GM12878 (cell line): ENCODE results near the gene HOXB13. TPM values are rescaled to one million over a fixed set of nuclear protein-coding genes. Genes with fewer than 3 reads are reported as not detected.

Experiments used
- ATAC-seq: fragments of 200-7000 bp; cut with Tn5 transposase; 3 replicates; pipeline ENCODE4 v1.9.1; 2020; ENCODE audit warnings: mild to moderate bottlenecking, moderate library complexity
- BruUV-seq: library from RNA; stranded (reverse); fragments of 400-500 nt; replicated peaks from 2 replicates; lab custom pipeline; 2021; lab: Mats Ljungman, UMichigan
- CTCF ChIA-PET: fragments of 300-600 bp; sonication (Branson Sonifier 250); formaldehyde crosslinking; extraction: SDS; loops from one replicate; lab custom pipeline; 2021; ENCODE audit warnings: inconsistent platforms; lab: Yijun Ruan, JAX
- POLR2A ChIA-PET: fragments of 350-600 bp; formaldehyde crosslinking; extraction: SDS; loops from one replicate; lab custom pipeline; 2021; ENCODE audit warnings: inconsistent platforms; lab: Charles Lee
- RAD21 ChIA-PET: fragments of 300-600 bp; sonication (Branson Sonifier 250); formaldehyde crosslinking; loops from one replicate; lab custom pipeline; 2023; ENCODE audit warnings: antibody characterized with exemption; ENCODE audit not compliant: unreplicated experiment; lab: Charles Lee
- SMC1A ChIA-PET: fragments of 300-600 bp; sonication (Branson Sonifier 250); formaldehyde crosslinking; loops from one replicate; lab custom pipeline; 2023; ENCODE audit not compliant: unreplicated experiment, uncharacterized antibody; lab: Charles Lee
- DNase-seq: peaks from one replicate; pipeline ENCODE4 v3.0.0-alpha.2; 2011; ENCODE audit warnings: low read depth, low spot score
- FAIRE-seq: peaks from 3 replicates; lab custom pipeline; 2011; peaks lifted over from hg19 to GRCh38; lab: Jason Lieb, UNC
- H2AFZ ChIP-seq: 2 replicates; pipeline ENCODE4 v1.6.0; 2011; ENCODE audit warnings: low read depth, low read length, control low read depth; ENCODE audit not compliant: control insufficient read depth
- H3K27ac ChIP-seq: 2 replicates; pipeline ENCODE4 v1.5.1; 2011; ENCODE audit warnings: control low read depth; ENCODE audit not compliant: control insufficient read depth, insufficient read depth
- H3K27me3 ChIP-seq, 2 experiments: replicated peaks in 1 of 2; 2 replicates each; pipeline versions ENCODE4 v1.6.0 to v1.6.1; 2011; ENCODE audit warnings: low read length in 1 of 2; ENCODE audit not compliant: control insufficient read depth in 2 of 2, insufficient read depth in 2 of 2
- H3K36me3 ChIP-seq, 2 experiments: 2 replicates each; pipeline ENCODE4 v1.5.1; 2011; ENCODE audit warnings: low read length in 1 of 2; ENCODE audit not compliant: control insufficient read depth in 2 of 2, insufficient read depth in 2 of 2
- H3K4me1 ChIP-seq: 2 replicates; pipeline ENCODE4 v1.6.1; 2011; ENCODE audit warnings: mild to moderate bottlenecking, low read length, moderate library complexity, mixed read lengths; ENCODE audit not compliant: control insufficient read depth, insufficient read depth
- H3K4me2 ChIP-seq: 2 replicates; pipeline ENCODE4 v1.6.0; 2011; ENCODE audit warnings: control low read depth; ENCODE audit not compliant: control insufficient read depth, insufficient read depth
- H3K4me3 ChIP-seq: fragments of 200-600 bp; sonication (generic); 2 replicates; pipeline ENCODE4 v1.5.1; 2016
- H3K79me2 ChIP-seq: 2 replicates; pipeline ENCODE4 v1.6.0; 2011; ENCODE audit warnings: low read length; ENCODE audit not compliant: control insufficient read depth, insufficient read depth
- H3K9ac ChIP-seq: 2 replicates; pipeline ENCODE4 v1.8.0; 2011; ENCODE audit warnings: low read length, control low read depth, mixed read lengths; ENCODE audit not compliant: control insufficient read depth, insufficient read depth
- H3K9me3 ChIP-seq: replicated peaks from 3 replicates; pipeline ENCODE4 v1.5.1; 2011; ENCODE audit warnings: mild to moderate bottlenecking, low read length; ENCODE audit not compliant: control insufficient read depth, insufficient read depth
- H4K20me1 ChIP-seq: 2 replicates; pipeline ENCODE4 v1.6.0; 2011; ENCODE audit not compliant: control insufficient read depth, insufficient read depth
- ASH2L ChIP-seq: fragments of 300-600, 200-600 bp; sonication (generic); IDR thresholded peaks from 2 replicates; pipeline ENCODE4 v1.6.1; 2017; ENCODE audit warnings: low read depth, mild to moderate bottlenecking, borderline replicate concordance
- ATF7 ChIP-seq: fragments of 450-650 bp; IDR thresholded peaks from 2 replicates; pipeline ENCODE4 v1.6.1; 2016; ENCODE audit warnings: low read depth, mild to moderate bottlenecking
- ETV6 ChIP-seq, 2 experiments: fragments of 450-650 bp in 1 of 2; IDR thresholded peaks in 1 of 2; conservative IDR thresholded peaks in 1 of 2; 2 replicates each; pipeline ENCODE4 v1.6.1; 2014; ENCODE audit warnings: antibody characterized with exemption in 1 of 2, borderline replicate concordance in 1 of 2, low read depth in 1 of 2, mild to moderate bottlenecking in 1 of 2, moderate library complexity in 1 of 2
- FOXM1 ChIP-seq: IDR thresholded peaks from 2 replicates; pipeline ENCODE4 v1.6.1; 2012; ENCODE audit warnings: low read depth, mild to moderate bottlenecking, inconsistent platforms, low read length, moderate library complexity
- JUND ChIP-seq: IDR thresholded peaks from 2 replicates; pipeline ENCODE4 v1.6.1; 2012; ENCODE audit warnings: low read depth, mild to moderate bottlenecking, low read length, improper control_type of control experiment, moderate library complexity
- MAX ChIP-seq: IDR thresholded peaks from 2 replicates; pipeline ENCODE4 v1.6.1; 2012; ENCODE audit warnings: low read depth, low read length, improper control_type of control experiment
- MEF2B ChIP-seq: fragments of 450-650 bp; IDR thresholded peaks from 2 replicates; pipeline ENCODE4 v1.6.1; 2018; ENCODE audit warnings: mild to moderate bottlenecking, moderate library complexity; ENCODE audit not compliant: partially characterized antibody, poor library complexity, severe bottlenecking
- MXI1 ChIP-seq: fragments of 150-350 bp; IDR thresholded peaks from 2 replicates; pipeline ENCODE4 v1.6.1; 2011; ENCODE audit warnings: low read depth, mild to moderate bottlenecking, inconsistent platforms, low read length, improper control_type of control experiment
- NBN ChIP-seq: fragments of 450-650 bp; IDR thresholded peaks from 2 replicates; pipeline ENCODE4 v1.6.1; 2016
- NFYA ChIP-seq: IDR thresholded peaks from 2 replicates; pipeline ENCODE4 v1.6.1; 2011; ENCODE audit warnings: low read depth, mild to moderate bottlenecking, low read length, improper control_type of control experiment, borderline replicate concordance
- PAX5 ChIP-seq: IDR thresholded peaks from 2 replicates; pipeline ENCODE4 v1.6.1; 2011; ENCODE audit warnings: low read depth, low read length, borderline replicate concordance
- POLR2AphosphoS2 ChIP-seq: IDR thresholded peaks from 2 replicates; pipeline ENCODE4 v1.6.1; 2011; ENCODE audit warnings: low read depth, mild to moderate bottlenecking, low read length, improper control_type of control experiment, moderate library complexity
- POU2F2 ChIP-seq: IDR thresholded peaks from 3 replicates; pipeline ENCODE4 v1.6.1; 2011; ENCODE audit warnings: low read depth, mild to moderate bottlenecking, low read length, borderline replicate concordance
- SP1 ChIP-seq: IDR thresholded peaks from one replicate; pipeline ENCODE4 v1.6.1; 2011; ENCODE audit warnings: low read depth, low read length
- SREBF2 ChIP-seq: IDR thresholded peaks from 2 replicates; pipeline ENCODE4 v1.6.1; 2012; ENCODE audit warnings: mild to moderate bottlenecking, low read length
- TAF1 ChIP-seq: IDR thresholded peaks from 2 replicates; pipeline ENCODE4 v1.6.1; 2011; ENCODE audit warnings: mild to moderate bottlenecking, low read depth, low read length, borderline replicate concordance
- TBL1XR1 ChIP-seq: IDR thresholded peaks from 2 replicates; pipeline ENCODE4 v1.6.1; 2012; ENCODE audit warnings: low read depth, low read length, improper control_type of control experiment
- ZBED1 ChIP-seq: IDR thresholded peaks from 2 replicates; pipeline ENCODE4 v1.6.1; 2016; ENCODE audit warnings: borderline replicate concordance
- WGBS: methylation state at CpG from one replicate; pipeline ENCODE4 v1.1.6; 2016; ENCODE audit warnings: low lambda C conversion rate; ENCODE audit not compliant: insufficient replicate concordance, insufficient coverage; ENCODE audit errors: missing lambda C conversion rate; 5-methylcytosine and 5-hydroxymethylcytosine counted together
- in situ Hi-C: fragments of 300-500 bp; cut with MboI; formaldehyde crosslinking; loops from 9 replicates; pipeline ENCODE4 v1.14.3; 2018; ENCODE audit warnings: mixed read lengths
- intact Hi-C: fragments of 100-400 bp; cut with micrococcal nuclease; formaldehyde crosslinking; loops from one replicate; pipeline ENCODE4 v1.14.2; 2022; ENCODE audit not compliant: unreplicated experiment
- polyA plus RNA-seq, 11 experiments: library from polyadenylated mRNA; depleted of rRNA in 4 of 11; unstranded in 6 of 11; stranded (reverse) in 5 of 11; fragments of >200 nt; fragmentation: Nextera tagmentation in 4 of 11; fragmentation: Illumina TruSeq in 1 of 11; extraction: Ambion mirVana in 4 of 11; extraction: Trizol in 1 of 11; gene quantifications; 1 replicate in 1 of 11; 2 replicates in 10 of 11; pipeline versions ENCODE4 v1.2.1 to v1.2.3, GENCODE V29; 2011 to 2016; ENCODE audit warnings: inconsistent platforms in 2 of 11, missing spikeins in 2 of 11, low read depth in 1 of 11
- total RNA-seq, 4 experiments: library from RNA; depleted of rRNA in 3 of 4; stranded (reverse); fragments of >200 nt in 3 of 4; fragmentation: Illumina TruSeq in 1 of 4; extraction: Trizol in 1 of 4; gene quantifications; 2 replicates each; pipeline versions ENCODE4 v1.2.1 to v1.2.3, GENCODE V29; 2013 to 2021

Gene HOXB13
- total and polyA plus RNA-seq, 10 of the 15 experiments (the other 5 are each of a cell fraction or from before 2014, with no cell fraction given) = 0.05 TPM; not detected in 9

GRCh38 chr17:48704361-48705248 lies 23.9 kb downstream of the HOXB13 start:
- Histone ChIP-seq H2AFZ (no peak overlapping the region), H3K9ac (no peak overlapping the region), H3K79me2 (no peaks in the 10 kb centered on the region), H4K20me1 (no peaks in the 10 kb centered on the region), H3K4me2 (no peak overlapping the region), H3K27me3 (peaks cover 0 to 2% of the 10 kb centered on the region in 2 experiments; a peak in 3 of 4 replicates), H3K9me3 (no peaks in the 10 kb centered on the region), H3K36me3 (no peaks in the 10 kb centered on the region), H3K27ac (no peak overlapping the region), H3K4me3 (no peak overlapping the region), H3K4me1 (no peaks in the 10 kb centered on the region)
- POLR2A ChIA-PET = interaction anchor here (0.6 kb wide), 1 partner anchor 94 kb away, joined by 3 read pairs; no protein-coding TSS in a partner anchor
- SMC1A ChIA-PET = interaction anchor here (0.8 to 1.2 kb wide), 3 partner anchors 9 to 26 kb away, joined by 3 to 5 read pairs (median 4); no protein-coding TSS in a partner anchor
- ATAC-seq (no peak), FAIRE-seq (no peak), DNase-seq (no peak)
- intact Hi-C loops = no loop called here
- RAD21 ChIA-PET = interaction anchor here (0.8 to 1.8 kb wide), 3 partner anchors 26 to 86 kb away, joined by 3 to 5 read pairs (median 3); no protein-coding TSS in a partner anchor
- TF ChIP-seq ATF7 (no peak), NFYA (no peak), NBN (no peak), MAX (no peak), FOXM1 (no peak), ZBED1 (no peak), TBL1XR1 (no peak), MXI1 (no peak), TAF1 (no peak), JUND (no peak), ASH2L (no peak), POLR2AphosphoS2 (no peak), ETV6 (conservative IDR thresholded peaks at IDR 0.05 in 1 of 2, IDR thresholded peaks at IDR 0.05 in 1 of 2; ENCODE audit: borderline replicate concordance in 1 of 2, low read depth in 1 of 2) (no peak), SP1 (no peak), SREBF2 (no peak), PAX5 (no peak), POU2F2 (no peak), MEF2B (no peak)
- BruUV-seq = no TSS peak
- 58% methylated on average over 11 of the region's 11 CpGs for WGBS
- in situ Hi-C loops = no loop called here
- CTCF ChIA-PET = interaction anchor here (0.9 to 2.4 kb wide), 6 partner anchors 13 to 179 kb away, joined by 3 to 13 read pairs (median 4); partner anchors contain the start of gene PRAC2
